GM04503 (cell line): ENCODE results near the gene SCNN1A.
"Not testable (repeated sequence)": the region's sequence is repeated elsewhere in the genome, so short reads cannot be mapped to it uniquely, and the experiment has no call there.

Experiments used
- DNase-seq: peaks from one replicate; pipeline ENCODE4 v3.0.0-alpha.2; 2012; ENCODE audit warnings: low read depth

The SCNN1A gene

DNA sequence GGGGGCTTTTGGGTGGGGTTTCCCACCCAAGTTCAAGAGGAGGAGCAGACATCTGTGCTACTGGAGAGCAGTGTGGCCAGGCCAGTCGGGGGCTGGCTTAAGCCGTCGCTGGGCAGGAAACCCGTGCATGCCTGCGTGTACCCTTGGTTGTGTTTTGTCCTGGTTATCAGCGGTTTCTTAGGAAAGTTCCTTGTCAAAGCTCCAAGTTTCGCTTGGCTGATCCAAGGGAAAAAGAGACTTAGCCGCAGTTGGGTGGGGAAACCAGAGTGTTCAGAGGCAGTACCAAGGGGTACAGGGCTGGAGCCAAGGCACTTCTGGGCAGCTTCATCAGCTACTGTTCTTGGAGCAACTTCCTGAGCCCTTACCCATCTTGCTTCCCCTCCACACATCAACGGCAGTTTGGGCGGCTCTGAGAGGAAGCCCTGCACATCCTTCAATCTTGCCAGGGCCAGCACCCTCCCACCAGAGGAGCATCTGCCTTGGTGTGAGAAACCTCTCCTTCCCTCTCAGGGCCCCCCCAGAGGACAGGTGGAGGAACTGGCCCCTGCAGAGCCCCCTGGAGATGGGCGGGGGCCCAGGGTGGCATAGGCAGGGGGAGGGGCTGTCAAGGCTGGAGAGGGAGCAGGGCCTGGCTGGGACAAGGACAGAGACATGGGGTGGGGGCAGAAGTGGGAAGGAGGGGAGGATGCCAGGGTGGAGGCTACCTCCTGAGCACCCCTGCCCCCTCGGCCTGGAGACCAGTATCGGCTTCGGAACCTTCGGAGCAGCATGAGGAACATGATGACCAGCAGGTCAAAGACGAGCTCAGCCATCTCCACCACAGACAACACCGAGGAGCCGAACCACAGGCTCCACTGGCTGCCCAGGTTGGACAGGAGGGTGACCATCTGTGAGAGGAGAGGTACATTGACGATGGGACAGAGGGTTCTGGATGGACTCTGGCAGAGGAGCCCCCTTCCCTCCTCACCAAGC lies 27.7 kb downstream of the SCNN1A start:
- DNase-seq, result no peak

DNA sequence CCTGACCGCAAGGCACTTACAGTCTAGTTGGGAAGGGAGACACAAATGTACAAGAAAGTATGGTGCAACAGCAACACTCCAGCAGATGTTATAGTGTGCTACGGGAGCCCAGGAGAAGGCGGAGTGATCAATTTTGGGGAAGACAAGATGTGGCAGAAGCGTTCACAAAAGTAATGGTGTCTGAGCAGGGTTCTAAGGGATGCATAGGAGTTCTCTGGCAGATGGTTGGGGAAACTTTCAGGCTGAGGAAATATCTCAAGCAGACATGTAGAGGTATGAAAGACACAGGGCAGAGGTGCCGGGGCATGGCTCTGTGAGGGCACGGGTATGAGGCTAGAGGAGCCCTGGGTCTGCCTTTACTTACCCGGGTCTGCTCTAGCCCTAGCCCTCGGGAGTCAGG lies 28.4 kb downstream of the SCNN1A start:
- DNase-seq, result no peak

DNA sequence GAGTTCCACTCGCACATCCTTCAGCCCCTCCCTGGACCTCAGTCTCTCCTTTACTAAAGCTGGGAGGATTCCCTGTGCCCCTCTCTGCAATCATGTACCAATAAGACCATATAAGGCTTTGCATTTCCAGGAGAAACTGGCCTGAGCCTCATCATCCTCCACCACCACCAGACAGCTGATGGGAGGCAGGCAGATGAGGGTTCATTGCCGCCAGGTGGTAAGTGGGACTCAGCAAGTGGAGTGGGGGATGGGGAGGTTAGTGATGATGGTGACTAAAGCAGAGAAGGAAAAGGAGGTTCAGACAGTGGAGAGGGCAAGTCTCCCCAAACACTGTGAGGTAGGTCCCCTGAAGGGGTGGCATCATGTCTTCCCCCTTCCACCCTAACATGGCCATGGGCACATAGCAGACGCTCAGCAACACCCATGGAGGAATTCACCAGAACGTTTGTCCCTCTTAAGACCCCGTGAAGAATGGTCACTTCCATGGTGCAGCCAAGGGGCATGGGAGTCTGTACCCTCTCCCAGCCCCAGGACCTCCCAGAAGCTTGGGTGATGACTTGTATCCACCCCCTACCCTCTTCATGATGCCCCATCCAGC lies 29.0 kb downstream of the SCNN1A start:
- DNase-seq, result no peak

DNA sequence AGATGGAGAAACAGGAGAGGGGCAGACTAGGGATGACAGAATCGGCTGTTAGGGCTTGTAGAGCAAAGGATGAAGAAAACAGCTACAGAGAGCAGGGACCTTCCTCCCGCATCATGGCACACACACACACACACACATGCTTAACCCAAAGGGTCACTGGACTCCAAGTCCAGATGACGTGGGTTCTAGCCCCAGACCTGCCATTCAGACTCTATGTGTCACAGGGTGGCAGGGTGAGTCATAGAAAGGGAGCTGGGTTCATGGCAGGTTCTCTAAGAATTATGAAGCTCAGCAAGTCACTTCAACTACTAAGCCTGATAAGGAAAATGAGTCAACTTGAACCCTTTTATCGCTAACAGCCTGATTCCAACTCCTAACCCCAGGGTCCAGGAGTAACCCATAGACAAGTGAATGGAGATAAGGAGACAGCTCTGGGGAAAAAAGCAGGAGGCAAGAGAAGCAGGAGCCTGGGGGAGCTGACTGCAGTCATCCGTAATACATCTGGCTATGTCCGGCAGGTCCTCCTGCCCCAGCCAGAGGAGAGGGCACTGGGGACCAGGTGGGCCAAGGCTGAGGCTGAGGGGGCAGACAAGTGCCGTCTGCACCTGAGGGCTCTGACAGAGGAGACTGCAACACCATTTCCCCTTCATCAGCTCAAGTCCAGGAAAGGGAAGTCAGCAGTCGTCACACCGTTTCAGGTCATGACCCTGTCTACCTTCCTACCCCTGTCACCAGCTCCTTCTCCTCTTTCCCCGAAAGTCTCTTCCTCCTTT lies 29.9 kb downstream of the SCNN1A start:
- DNase-seq, result peak; percentile 83

DNA sequence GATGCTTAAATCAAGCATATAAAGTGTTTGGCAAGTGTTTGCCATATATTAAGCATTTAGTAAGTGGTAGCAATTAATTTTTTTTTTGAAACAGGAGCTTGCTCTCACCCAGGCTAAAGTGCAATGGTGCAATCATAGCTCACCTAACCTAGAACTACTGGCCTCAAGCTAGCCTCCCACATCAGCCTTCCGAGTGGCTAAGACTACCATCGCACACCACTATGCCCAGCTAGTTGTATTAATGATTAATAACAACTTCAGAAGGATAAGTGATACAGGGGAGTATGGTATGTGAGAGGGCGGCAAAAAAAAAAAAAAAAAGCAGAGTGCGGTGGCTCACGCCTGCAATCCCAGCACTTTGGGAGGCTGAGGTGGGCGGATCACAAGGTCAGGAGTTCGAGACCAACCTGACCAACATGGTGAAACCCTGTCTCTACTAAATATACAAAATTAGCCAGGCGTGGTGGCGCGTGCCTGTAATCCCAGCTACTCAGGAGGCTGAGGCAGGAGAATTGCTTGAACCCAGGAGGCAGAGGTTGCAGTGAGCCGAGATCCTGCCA lies 31.2 kb downstream of the SCNN1A start:
- not testable (repeated sequence) for DNase-seq

DNA sequence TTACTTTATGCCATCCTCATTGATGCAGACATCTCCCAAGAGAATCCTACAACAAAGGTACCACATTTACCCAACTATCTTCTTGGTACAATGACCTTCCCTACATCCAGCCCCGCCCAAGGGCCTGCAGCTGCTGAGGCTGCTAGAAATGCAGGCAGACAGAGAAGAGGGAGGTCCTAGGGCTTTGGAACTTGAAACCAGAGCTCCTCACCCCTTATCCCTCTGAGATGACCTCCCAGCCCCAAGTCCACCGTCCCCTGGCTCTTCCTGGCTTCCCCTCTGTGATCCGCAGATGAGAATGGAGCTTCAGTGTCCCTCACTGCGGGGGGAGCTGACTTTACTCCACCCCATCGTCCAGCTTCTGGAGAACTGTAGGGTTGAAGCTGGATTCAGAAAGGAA lies 31.8 kb downstream of the SCNN1A start:
- DNase-seq, result no peak

DNA sequence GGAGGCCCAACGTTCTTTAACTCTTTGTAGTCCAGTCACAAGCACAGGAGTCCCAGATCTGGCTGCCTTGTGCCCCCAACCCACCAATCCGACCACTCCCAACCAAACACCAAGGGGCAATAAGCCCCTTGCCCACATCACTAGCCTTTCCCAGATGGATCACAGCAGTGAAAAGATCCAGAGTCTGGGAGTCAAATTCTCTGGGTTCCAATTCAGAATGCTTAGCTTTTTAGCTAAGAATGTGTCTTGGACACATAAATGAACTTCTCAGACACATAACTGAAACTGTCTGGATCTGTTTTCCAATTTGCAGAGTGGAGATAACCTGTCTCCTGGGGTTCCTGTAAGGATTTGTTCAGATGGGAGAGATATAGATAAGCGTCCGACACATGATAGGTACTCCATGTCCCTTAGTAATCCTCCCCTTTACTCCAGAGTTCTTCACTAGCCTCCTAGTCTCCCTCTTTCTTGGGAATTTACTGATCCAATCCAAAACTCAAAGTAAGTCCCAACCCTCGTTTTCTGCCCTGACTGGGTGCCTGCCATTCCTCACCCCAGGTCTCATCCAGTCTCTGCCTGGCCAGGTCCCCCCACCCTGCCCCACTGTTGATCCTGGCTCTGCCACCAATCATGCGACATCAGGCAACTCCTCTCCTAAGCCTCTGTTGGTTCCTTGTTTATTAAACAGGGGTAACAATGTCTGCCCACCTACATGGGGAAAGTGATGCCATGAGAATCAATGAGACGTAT lies 33.0 kb downstream of the SCNN1A start:
- DNase-seq, result no peak

DNA sequence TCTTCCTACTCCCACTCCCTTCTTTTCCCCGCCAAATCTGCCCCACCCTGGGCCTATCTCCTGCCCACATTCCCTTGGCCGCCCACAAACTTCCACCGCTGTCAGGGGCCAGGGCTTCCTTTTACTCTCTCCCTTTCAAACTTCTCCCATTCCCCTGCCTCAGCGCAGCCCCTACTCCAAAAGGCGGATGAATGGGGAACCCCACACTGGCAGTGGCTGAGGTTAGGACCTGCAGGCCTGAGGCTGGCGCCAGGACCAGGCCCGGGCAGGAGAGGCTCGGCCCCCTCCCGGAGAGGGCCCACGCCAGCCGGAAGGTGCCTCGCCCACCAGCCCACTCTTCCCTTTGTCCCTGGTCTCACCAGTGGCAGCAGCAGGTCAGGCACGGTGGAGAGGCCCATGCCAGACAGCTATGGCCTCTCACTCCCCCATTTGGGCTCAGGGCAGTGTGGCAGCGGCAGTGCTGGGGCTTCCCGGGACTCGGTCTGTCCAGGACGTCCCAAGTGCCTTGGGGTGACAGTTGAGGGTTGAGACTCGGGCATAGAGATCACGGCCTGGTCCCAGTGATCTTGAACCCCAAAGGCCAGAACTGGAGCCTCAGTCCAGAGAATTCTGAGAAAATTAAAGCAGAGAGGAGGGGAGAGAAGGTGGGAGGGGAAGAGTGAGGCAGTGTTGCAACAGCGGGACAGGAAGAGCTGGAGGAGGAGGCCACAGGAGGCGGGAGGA lies 33.8 kb downstream of the SCNN1A start, which contains the start of gene TNFRSF1A:
TNFRSF1A (minus strand) TSS at position 660 of the 723 bp plus-strand sequence; CDS start at position 398, 262 bp downstream.
- peak; percentile 54 for DNase-seq

DNA sequence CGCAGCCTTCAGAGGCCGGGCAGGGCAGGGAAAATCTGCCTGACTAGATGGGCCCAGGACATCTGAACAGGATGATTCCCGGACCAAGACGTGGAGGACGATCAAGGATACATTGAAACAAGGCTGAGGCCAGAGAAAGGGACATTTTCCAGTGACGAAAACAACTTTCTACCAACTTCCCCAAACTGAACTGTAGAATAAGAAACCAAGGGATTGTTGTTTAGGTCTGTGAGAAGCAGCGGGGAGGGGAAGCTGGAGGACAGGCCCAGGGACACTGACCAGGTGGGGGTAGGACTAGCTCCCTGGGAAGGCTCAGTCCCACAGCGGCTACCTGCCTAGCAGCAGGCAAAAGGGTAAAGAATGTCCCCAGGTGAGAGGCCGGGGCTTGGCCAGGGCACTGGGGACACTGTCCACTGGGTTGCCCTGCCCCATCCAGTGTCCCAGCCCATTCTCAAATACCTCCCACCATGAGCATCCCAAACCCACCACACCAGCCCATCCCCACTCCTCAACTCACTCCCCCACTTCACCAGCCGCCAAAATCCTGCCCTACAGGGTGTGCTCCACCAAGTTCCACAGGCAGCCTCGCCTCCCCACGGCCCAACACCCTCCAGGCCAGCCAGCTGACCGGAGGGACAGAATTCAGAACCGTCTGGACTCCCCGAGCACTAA lies 34.5 kb downstream of the SCNN1A start:
- DNase-seq, result no peak

DNA sequence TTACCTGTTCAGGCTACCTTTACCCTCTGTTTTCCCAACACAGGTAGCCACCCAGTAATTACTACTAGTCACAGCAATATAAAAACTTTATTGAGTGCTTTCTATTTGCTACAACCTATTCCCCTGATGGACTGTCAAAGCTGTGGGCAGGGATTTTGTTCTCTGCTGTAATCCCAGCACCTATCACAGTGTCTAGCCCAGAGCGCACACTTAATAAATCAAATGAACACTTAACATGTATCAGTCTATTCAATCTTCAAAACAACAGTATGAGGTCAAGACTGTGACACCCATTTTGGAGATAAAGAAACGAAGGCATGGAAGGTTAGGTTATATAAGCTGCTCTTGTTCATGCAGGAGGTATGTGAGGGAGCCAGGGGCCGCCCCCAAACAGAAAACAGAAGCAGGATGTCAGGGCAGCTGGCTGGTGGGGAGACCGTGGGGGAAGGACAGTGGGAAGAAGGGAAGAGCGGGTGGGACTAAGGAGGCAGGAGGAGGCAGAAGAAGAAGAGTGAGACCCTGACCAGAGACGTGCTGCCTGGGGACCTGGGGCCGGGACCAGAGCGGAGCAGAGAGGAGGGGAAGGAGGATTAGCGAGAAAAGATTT lies 35.2 kb downstream of the SCNN1A start:
- DNase-seq, result peak; percentile 36

DNA sequence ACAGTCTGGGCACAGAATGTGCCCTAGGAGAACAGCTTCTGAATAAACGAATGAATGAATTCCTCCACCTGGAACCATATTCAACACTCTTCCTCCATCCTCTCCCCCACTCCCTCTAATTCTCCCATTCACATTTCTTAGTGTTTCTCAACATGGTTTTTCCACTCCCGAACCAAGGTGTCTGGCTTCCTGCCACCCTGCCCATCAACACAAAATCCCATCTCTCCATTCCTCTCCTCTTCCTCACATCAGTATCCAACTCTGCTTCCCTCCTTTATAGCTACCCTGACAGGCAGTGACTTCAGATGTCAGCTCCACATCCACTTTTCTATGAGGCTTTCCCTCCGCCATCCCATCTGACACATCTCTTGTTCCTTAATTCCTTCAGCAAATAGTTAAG lies 36.4 kb downstream of the SCNN1A start:
- DNase-seq, result no peak

DNA sequence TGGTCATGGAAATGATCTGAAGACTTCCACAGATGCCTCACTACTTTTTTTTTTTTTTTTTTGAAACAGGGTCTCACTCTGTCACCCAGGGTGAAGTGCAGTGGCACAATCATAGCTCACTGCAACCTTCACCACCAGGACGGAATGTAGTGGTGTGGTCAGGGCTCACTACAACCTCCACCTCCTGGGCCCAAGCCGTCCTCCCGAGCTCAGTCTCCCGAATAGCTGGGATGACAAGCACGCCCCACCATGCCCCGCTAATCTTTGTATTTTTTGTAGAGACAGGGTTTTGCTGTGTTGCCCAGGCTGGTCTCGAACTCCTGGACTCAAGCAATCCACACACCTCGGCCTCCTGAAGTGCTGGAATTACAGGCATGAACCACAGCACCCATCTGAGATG lies 36.8 kb downstream of the SCNN1A start:
- DNase-seq, result not testable (repeated sequence)

DNA sequence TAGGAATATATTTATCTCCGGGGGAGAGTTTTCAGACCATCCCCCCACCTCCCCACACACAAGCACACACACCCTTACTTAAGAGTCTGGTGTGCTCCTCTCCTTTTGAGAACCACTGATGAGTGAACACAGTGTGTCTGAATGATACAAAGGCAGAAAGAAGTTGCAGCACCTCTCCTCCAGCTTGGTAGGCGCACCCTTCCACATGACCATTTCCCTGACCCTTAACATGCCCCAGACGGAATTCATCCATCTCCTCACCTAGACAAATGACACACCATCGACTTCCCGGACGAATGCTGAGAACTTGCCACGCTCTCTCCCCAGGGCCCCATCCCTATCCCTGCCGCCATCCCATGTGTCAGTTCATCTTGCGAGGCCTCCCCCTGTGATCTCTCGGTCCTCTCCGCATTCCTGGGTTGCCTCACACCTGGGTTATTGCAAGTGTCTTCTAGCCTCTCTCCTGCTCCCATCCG lies 37.4 kb downstream of the SCNN1A start:
- no peak for DNase-seq

DNA sequence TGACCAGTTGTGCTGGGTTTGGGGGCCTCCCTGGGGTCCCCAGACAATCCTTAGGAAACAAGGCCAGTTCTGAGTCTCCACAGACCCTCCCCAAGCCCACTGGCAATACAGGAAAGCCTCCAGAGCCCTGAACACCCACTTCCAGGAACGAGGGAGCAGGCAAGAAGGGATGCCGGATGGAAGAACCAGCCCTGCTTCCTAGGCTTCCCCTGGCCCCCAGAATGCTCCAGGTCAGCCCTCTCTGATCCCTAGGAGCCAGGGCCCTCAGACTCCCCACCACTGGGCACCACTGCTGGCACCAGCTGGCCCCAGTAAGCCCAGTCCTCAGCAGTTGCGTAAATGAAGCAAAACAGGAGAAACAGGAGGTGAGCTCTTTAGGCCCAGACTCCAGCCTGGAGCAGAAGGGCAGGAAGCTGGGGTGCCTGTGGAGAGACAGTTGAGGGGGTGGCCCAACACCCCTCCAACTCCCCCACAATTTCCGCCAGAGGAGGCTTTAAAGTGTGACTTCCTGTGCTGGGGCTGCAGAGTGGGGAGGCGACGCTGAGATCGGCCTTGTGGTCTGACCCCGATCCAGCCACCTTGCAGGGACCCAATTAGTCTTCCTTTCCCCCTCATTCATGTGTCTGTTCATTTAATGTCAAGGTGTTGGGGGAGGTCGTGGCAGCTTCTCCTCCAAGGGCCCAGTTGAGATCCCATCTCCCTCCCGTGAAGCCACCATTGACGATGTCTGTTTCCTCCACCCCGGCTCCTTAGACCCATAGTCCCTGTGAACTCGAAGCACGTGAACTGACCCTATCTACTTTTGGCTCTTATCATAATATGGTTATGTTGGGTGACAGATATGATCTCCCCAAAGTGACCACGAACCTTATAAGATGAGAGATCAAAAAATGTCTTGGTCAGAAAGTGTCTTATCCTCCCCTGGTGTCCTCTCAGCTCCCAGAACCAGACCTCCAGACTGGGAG lies 38.2 kb downstream of the SCNN1A start:
- DNase-seq, result no peak

DNA sequence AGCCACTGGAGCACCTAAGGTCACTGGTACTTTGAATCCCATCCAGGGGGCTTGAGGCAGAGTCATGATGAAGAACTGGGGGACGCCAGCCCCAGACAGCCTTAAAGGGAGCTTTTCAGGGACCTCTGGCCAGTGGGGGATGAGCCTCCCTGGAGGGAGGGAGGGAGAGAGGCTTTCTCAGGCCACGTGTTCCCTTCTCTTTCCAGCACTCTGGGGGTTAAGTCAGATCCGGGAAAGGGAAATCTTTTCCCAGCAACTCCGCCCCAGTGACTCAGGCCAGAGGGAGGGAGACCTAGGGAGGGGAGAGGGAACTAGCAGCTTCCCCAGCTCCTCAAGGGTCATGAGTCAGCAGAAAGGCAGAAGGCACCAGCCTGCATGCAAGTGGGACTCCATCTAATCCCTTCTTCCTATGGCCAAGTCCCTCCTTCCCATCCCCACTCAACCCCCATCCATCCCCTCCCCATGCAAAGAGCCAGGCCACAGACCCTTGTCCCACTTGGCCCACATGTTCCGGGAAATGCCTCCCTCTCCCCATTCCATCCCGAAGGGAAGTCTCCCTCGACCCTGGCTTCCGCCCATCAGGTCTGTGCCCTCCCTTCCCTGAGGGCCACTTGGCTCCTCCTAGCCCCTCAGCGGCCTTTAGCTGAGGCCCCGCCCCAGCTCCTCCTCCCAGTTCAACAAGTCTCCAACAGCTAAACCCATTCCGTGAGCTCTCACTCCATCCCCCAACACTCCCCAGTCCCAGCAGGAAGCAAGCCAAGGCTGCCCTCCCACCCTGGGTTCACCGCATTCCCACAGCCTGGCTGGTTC lies 39.1 kb downstream of the SCNN1A start:
- peak; percentile 99 for DNase-seq

DNA sequence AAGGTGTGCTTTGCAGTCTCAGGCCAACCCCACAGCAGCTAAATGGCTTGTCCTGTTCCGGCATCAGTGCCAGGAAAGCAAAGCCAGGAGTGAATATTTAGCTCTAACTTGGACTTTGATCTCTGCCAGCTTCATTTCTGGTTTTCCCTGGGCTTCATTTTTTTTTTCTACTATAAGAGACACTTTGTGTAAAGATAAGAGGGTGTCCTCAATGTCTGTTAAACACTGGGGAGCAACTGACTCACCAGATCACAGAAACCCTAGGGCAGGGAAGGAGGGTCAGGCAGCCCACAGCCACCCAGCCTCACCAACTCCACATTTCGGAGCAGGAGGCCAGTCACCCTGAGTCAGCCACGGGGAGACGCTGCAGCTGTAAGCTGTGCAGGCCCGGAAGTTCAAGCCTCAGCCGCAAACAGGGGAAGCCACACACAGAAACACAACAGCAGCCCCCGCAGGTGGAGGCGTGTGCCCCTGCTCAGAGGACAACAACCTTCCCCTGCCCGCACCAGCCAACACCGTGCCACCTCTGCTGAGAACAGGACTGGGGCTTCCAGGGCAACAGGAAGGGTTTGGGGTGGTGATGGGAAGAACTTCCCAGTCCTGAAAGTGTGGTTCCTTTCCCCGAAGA lies 39.8 kb downstream of the SCNN1A start:
- DNase-seq, result peak; percentile 37

DNA sequence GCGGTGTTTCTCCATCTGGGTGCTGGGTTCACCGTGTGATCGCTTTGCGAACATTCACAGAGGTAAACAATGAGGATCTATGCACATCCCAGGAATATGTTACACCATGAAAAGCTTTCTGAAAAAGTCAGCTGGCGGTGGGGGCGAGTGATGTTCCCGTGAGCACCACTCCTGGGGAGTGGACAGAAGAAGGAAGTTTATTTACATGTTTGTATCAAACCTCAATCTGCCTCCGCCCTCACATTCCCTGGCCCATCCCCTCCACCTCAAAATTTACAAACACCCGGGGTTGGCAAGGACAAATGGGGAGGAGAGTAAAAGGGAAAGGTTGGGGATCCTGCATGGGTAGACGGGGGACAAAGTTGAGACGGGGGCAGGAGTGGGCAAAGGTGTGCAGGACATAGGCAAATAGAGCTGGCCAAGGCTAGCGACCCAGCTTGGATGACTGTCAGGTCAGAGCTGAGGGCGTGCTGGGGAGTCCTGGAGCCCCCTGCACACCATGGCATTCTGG lies 40.4 kb downstream of the SCNN1A start:
- DNase-seq, result no peak
